Vagina (tissue), 2 donors: ENCODE results near the gene AGBL1.

ENCODE experiments used
- POLR2AphosphoS5 ChIP-seq, 2 donors: sonication (generic); formaldehyde crosslinking; IDR thresholded peaks; one replicate each; pipeline ENCODE4 v1.9.0; 2017; ENCODE audit warnings: antibody characterized with exemption in 2 of 2, mild to moderate bottlenecking in 2 of 2, low read depth in 1 of 2; ENCODE audit not compliant: insufficient read depth in 1 of 2
- TF ChIP-seq, protein P1 (sequence below), 3 experiments: fragments of 450-650 bp in 2 of 3; fragments of 200-600 bp in 1 of 3; sonication (generic) in 1 of 3; IDR thresholded peaks; one replicate each; pipeline ENCODE4 v1.5.1; 2017 to 2019; ENCODE audit warnings: antibody characterized with exemption in 3 of 3, mild to moderate bottlenecking in 2 of 3, moderate library complexity in 2 of 3

DNA sequence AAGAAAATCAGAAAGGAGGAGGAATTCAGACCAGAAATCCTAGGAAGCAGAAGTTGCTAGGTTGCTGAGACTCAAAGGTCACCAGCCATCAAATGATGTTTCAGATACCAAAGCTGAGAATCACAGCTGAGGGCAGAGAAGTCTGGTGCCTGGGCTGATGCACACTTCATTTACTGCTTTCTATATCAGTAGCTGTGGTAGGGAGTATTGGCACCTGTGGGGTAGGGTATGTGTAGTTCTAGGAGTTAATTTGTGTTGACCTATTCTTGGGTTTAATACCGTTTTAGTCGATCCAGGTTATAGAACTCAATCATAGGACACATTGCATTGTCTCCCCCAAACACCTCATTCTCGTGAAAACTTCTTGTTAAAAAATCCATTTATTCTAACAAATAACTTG, 529.6 kb downstream of the AGBL1 start:
- TF ChIP-seq, protein P1, sequence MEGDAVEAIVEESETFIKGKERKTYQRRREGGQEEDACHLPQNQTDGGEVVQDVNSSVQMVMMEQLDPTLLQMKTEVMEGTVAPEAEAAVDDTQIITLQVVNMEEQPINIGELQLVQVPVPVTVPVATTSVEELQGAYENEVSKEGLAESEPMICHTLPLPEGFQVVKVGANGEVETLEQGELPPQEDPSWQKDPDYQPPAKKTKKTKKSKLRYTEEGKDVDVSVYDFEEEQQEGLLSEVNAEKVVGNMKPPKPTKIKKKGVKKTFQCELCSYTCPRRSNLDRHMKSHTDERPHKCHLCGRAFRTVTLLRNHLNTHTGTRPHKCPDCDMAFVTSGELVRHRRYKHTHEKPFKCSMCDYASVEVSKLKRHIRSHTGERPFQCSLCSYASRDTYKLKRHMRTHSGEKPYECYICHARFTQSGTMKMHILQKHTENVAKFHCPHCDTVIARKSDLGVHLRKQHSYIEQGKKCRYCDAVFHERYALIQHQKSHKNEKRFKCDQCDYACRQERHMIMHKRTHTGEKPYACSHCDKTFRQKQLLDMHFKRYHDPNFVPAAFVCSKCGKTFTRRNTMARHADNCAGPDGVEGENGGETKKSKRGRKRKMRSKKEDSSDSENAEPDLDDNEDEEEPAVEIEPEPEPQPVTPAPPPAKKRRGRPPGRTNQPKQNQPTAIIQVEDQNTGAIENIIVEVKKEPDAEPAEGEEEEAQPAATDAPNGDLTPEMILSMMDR (IDR thresholded peaks at IDR 0.05): no peak
- TF ChIP-seq POLR2AphosphoS5 (IDR thresholded peaks at IDR 0.05; ENCODE audit: insufficient read depth in 1 of 2, low read depth in 1 of 2): no peak
